ENCODE results near the gene CD302. TPM values are rescaled to one million over a fixed set of nuclear protein-coding genes. Genes with fewer than 3 reads are reported as not detected.

CD302 gene
- total RNA-seq, 2 experiments from 2014 or later: 0.08 to 0.23 TPM

Other genes with a start within 250 kb of the CD302 start
- gene BAZ2B, start 181.7 kb downstream of the CD302 start, total RNA-seq: 1 to 10 TPM; 7.4 to 8.5 TPM
- gene MARCHF7, start 85.7 kb downstream of the CD302 start, total RNA-seq: 10 to 100 TPM; 75.3 to 75.6 TPM
- gene LY75, start 106.5 kb upstream of the CD302 start, total RNA-seq: 10 to 100 TPM; 24.0 to 24.3 TPM

Data from activated CD8-positive, alpha-beta T cell treated with anti-CD3 and anti-CD28 coated beads, Interleukin-2, amount 10 ng/mL, durations not matched to agents 7 days and 5 days (primary cell).